GM12878 (cell line): ENCODE measurements around the gene TKTL1. TPM values are rescaled to one million over a fixed set of nuclear protein-coding genes. Genes with fewer than 3 reads are reported as not detected.

Experiments
- BCL11A ChIP-seq: IDR thresholded peaks from 2 replicates; pipeline ENCODE4 v1.6.1; 2011; ENCODE audit warnings: low read depth, low read length
- BCL3 ChIP-seq: IDR thresholded peaks from 2 replicates; pipeline ENCODE4 v1.6.1; 2011; ENCODE audit warnings: borderline replicate concordance, low read depth, mild to moderate bottlenecking, moderate library complexity, low read length; ENCODE audit not compliant: insufficient read depth, poor library complexity, severe bottlenecking
- CEBPB ChIP-seq, 2 experiments: fragments of 150-350 bp in 1 of 2; IDR thresholded peaks; 2 replicates each; pipeline ENCODE4 v1.6.1; 2012 to 2014; ENCODE audit warnings: low read depth in 2 of 2, low read length in 2 of 2, borderline replicate concordance in 1 of 2, inconsistent platforms in 1 of 2
- CHD1 ChIP-seq: IDR thresholded peaks from 2 replicates; pipeline ENCODE4 v1.6.1; 2012; ENCODE audit warnings: low read depth, low read length, improper control_type of control experiment
- CREB1 ChIP-seq: IDR thresholded peaks from 2 replicates; pipeline ENCODE4 v1.6.1; 2012; ENCODE audit warnings: low read depth, mild to moderate bottlenecking, inconsistent platforms
- CUX1 ChIP-seq: IDR thresholded peaks from 2 replicates; pipeline ENCODE4 v1.6.1; 2012; ENCODE audit warnings: improper control_type of control experiment, low read depth, low read length; ENCODE audit not compliant: insufficient replicate concordance
- DPF2 ChIP-seq: fragments of 450-650 bp; IDR thresholded peaks from 2 replicates; pipeline ENCODE4 v1.6.1; 2017; ENCODE audit warnings: mild to moderate bottlenecking
- E2F8 ChIP-seq: fragments of 450-650 bp; IDR thresholded peaks from 2 replicates; pipeline ENCODE4 v1.6.1; 2018; ENCODE audit warnings: mild to moderate bottlenecking, low read depth, moderate library complexity; ENCODE audit not compliant: partially characterized antibody
- GABPA ChIP-seq: IDR thresholded peaks from 2 replicates; pipeline ENCODE4 v1.6.1; 2014; ENCODE audit warnings: antibody characterized with exemption, low read depth, mild to moderate bottlenecking, inconsistent platforms
- IKZF2 ChIP-seq, 2 experiments: fragments of 450-650 bp; IDR thresholded peaks; 2 replicates each; pipeline ENCODE4 v1.6.1; 2017; ENCODE audit warnings: mild to moderate bottlenecking in 2 of 2, moderate library complexity in 2 of 2
- MEF2A ChIP-seq: IDR thresholded peaks from 2 replicates; pipeline ENCODE4 v1.6.1; 2011; ENCODE audit warnings: low read depth, mild to moderate bottlenecking, low read length, moderate library complexity; ENCODE audit not compliant: insufficient read depth
- PAX8 ChIP-seq: fragments of 450-650 bp; IDR thresholded peaks from 2 replicates; pipeline ENCODE4 v1.6.1; 2017; ENCODE audit warnings: mild to moderate bottlenecking, moderate library complexity
- PKNOX1 ChIP-seq: fragments of 450-650 bp; IDR thresholded peaks from 2 replicates; pipeline ENCODE4 v1.6.1; 2016; ENCODE audit warnings: mild to moderate bottlenecking
- PML ChIP-seq: IDR thresholded peaks from 2 replicates; pipeline ENCODE4 v1.6.1; 2012; ENCODE audit warnings: low read length, inconsistent platforms
- SMC3 ChIP-seq: IDR thresholded peaks from 2 replicates; pipeline ENCODE4 v1.6.1; 2011; ENCODE audit warnings: low read length, improper control_type of control experiment, borderline replicate concordance
- STAT1 ChIP-seq: fragments of 450-650 bp; conservative IDR thresholded peaks from 2 replicates; pipeline ENCODE4 v1.6.1; 2014; ENCODE audit warnings: antibody characterized with exemption, mild to moderate bottlenecking
- SUZ12 ChIP-seq: fragments of 200-600 bp; sonication (generic); IDR thresholded peaks from one replicate; pipeline ENCODE4 v1.6.1; 2018; ENCODE audit warnings: antibody characterized with exemption, mild to moderate bottlenecking; ENCODE audit not compliant: unreplicated experiment
- TAF1 ChIP-seq: IDR thresholded peaks from 2 replicates; pipeline ENCODE4 v1.6.1; 2011; ENCODE audit warnings: mild to moderate bottlenecking, low read depth, low read length, borderline replicate concordance
- TARDBP ChIP-seq: IDR thresholded peaks from 2 replicates; pipeline ENCODE4 v1.6.1; 2016; ENCODE audit warnings: borderline replicate concordance
- TBL1XR1 ChIP-seq: IDR thresholded peaks from 2 replicates; pipeline ENCODE4 v1.6.1; 2012; ENCODE audit warnings: low read depth, low read length, improper control_type of control experiment
- ZNF384 ChIP-seq: IDR thresholded peaks from 2 replicates; pipeline ENCODE4 v1.6.1; 2012; ENCODE audit warnings: low read depth, mild to moderate bottlenecking, low read length, improper control_type of control experiment, borderline replicate concordance
- polyA plus RNA-seq, 11 experiments: library from polyadenylated mRNA; depleted of rRNA in 4 of 11; unstranded in 6 of 11; stranded (reverse) in 5 of 11; fragments of >200 nt; fragmentation: Nextera tagmentation in 4 of 11; fragmentation: Illumina TruSeq in 1 of 11; extraction: Ambion mirVana in 4 of 11; extraction: Trizol in 1 of 11; gene quantifications; 1 replicate in 1 of 11; 2 replicates in 10 of 11; pipeline versions ENCODE4 v1.2.1 to v1.2.3, GENCODE V29; 2011 to 2016; ENCODE audit warnings: inconsistent platforms in 2 of 11, missing spikeins in 2 of 11, low read depth in 1 of 11
- total RNA-seq, 4 experiments: library from RNA; depleted of rRNA in 3 of 4; stranded (reverse); fragments of >200 nt in 3 of 4; fragmentation: Illumina TruSeq in 1 of 4; extraction: Trizol in 1 of 4; gene quantifications; 2 replicates each; pipeline versions ENCODE4 v1.2.1 to v1.2.3, GENCODE V29; 2013 to 2021

TKTL1 gene
- total and polyA plus RNA-seq, 10 of the 15 experiments (the other 5 are each of a cell fraction or from before 2014, with no cell fraction given): 0.01 to 0.07 TPM; not detected in 8

DNA sequence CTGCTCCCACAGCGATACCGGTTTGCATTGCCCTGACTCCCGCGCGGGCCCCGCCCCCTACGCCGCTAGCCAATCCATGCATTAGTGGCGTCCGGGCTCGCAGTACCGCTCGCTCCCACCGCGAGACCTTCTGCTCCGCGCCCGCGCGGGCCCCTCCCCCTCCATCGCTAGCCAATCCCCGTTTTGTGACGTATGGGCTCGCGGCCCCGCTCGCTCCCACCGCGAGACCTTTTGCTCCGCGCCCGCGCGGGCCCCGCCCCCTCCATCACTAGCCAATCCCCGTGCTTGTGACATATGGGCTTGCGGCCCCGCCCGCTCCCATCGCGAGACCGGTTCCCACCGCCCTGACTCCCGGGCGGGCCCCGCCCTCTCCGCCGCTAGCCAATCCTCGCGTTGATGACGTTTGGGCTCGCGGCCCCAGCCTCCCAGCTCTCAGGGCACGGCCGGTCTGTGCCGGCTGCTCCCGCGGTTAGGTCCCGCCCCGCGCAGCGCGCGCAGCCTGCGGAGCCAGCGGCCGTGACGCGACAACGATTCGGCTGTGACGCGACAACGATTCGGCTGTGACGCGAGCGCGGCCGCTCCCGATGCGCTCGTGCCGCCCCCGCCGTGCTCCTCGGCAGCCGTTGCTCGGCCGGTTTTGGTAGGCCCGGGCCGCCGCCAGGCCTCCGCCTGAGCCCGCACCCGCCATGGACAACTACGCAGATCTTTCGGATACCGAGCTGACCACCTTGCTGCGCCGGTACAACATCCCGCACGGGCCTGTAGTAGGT is 83.4 kb downstream of the TKTL1 start, which contains the start of gene EMD (continued):
- TF ChIP-seq TBL1XR1: no peak
- TF ChIP-seq CHD1: no peak
- no peak for TF ChIP-seq E2F8
- no peak for TF ChIP-seq BCL3
- TF ChIP-seq PKNOX1: 0 out of 2 replicates have a peak, but pooled peaks have one; percentile 11
- no peak for TF ChIP-seq MEF2A
- no peak for TF ChIP-seq GABPA
- no peak for TF ChIP-seq TAF1
- TF ChIP-seq PML: no peak
- TF ChIP-seq STAT1: no peak
- TF ChIP-seq DPF2: no peak
- TF ChIP-seq SMC3: no peak
- TF ChIP-seq BCL11A: no peak
- TF ChIP-seq PAX8: no peak
- no peak for TF ChIP-seq CEBPB (IDR thresholded peaks at IDR 0.05; ENCODE audit: borderline replicate concordance in 1 of 2, low read depth in 2 of 2, low read length in 2 of 2)
- TF ChIP-seq CREB1: peak; percentile 99
- no peak for TF ChIP-seq TARDBP
- TF ChIP-seq IKZF2 (IDR thresholded peaks at IDR 0.05): no peak
- TF ChIP-seq SUZ12: no peak
- no peak for TF ChIP-seq CUX1
- no peak for TF ChIP-seq ZNF384
